MCF 10A (cell line): ENCODE measurements around the gene DNAJC28. TPM values are rescaled to one million over a fixed set of nuclear protein-coding genes. Genes with fewer than 3 reads are reported as not detected.

ENCODE experiments used
- BruUV-seq: library from RNA; stranded (reverse); fragments of 400-500 nt; replicated peaks from 2 replicates; lab custom pipeline; 2021; lab: Mats Ljungman, UMichigan
- CTCF ChIA-PET: fragments of 300-600 bp; sonication (Branson Sonifier 250); formaldehyde crosslinking; extraction: SDS; loops from one replicate; lab custom pipeline; 2021; ENCODE audit warnings: antibody characterized with exemption, inconsistent platforms; lab: Yijun Ruan, JAX
- POLR2A ChIA-PET: fragments of 300-600, 350-650 bp; sonication (Branson Sonifier 250); formaldehyde crosslinking; extraction: SDS; loops from one replicate; lab custom pipeline; 2020; ENCODE audit warnings: antibody characterized with exemption, inconsistent platforms; lab: Yijun Ruan, JAX
- DNase-seq: peaks from one replicate; pipeline ENCODE4 v3.0.0-alpha.2; 2018; ENCODE audit not compliant: unreplicated experiment
- H3K27ac Mint-ChIP-seq: one replicate; pipeline ENCODE4 v1.8.0; 2022; ENCODE audit warnings: mild to moderate bottlenecking, low read depth, mixed read lengths; ENCODE audit not compliant: unreplicated experiment
- H3K27me3 Mint-ChIP-seq: one replicate; pipeline ENCODE4 v1.8.0; 2022; ENCODE audit warnings: mixed read lengths; ENCODE audit not compliant: insufficient read depth, unreplicated experiment
- H3K36me3 Mint-ChIP-seq: one replicate; pipeline ENCODE4 v1.8.0; 2022; ENCODE audit warnings: mild to moderate bottlenecking, moderate library complexity, mixed read lengths; ENCODE audit not compliant: insufficient read depth, unreplicated experiment
- H3K4me1 Mint-ChIP-seq: one replicate; pipeline ENCODE4 v1.8.0; 2022; ENCODE audit warnings: mixed read lengths; ENCODE audit not compliant: insufficient read depth, unreplicated experiment
- H3K4me3 Mint-ChIP-seq: one replicate; pipeline ENCODE4 v1.8.0; 2022; ENCODE audit warnings: mild to moderate bottlenecking, moderate library complexity, mixed read lengths; ENCODE audit not compliant: unreplicated experiment
- H3K9me3 Mint-ChIP-seq: one replicate; pipeline ENCODE4 v1.8.0; 2022; ENCODE audit warnings: mixed read lengths; ENCODE audit not compliant: unreplicated experiment
- CTCF ChIP-seq: fragments of 200-600 bp; IDR thresholded peaks from one replicate; pipeline ENCODE4 v1.8.0; 2022; ENCODE audit warnings: antibody characterized with exemption, mild to moderate bottlenecking; ENCODE audit not compliant: unreplicated experiment
- intact Hi-C: fragments of 100-400 bp; cut with micrococcal nuclease; formaldehyde crosslinking; loops from 2 replicates; pipeline ENCODE4 v1.14.1; 2022
- total RNA-seq: library from RNA; stranded (reverse); gene quantifications from 2 replicates; pipeline ENCODE4 v1.2.3, GENCODE V29; 2022

The DNAJC28 gene
- total RNA-seq, 1 experiment from 2014 or later: 0.28 TPM

GRCh38 chr21:33480481-33481103 lies 10.9 kb downstream of the DNAJC28 start:
- TF ChIP-seq CTCF: no peak
- ChIA-PET CTCF (interaction anchor here (0.6 to 2.2 kb wide), 5 partner anchors 10 to 54 kb away, joined by 3 to 11 read pairs (median 4); partner anchors contain the start of gene DNAJC28), POLR2A (interaction anchor here (0.5 to 5.4 kb wide), 26 partner anchors 8 to 801 kb away, joined by 3 to 92 read pairs (median 4); partner anchors contain the start of genes DNAJC28, GART, IFNAR1 and IFNGR2)
- no peak for DNase-seq
- intact Hi-C loops: no loop called here
- Mint-ChIP-seq H3K27ac (peak overlapping the region; percentile 74), H3K4me1 (peaks cover 5% of the 10 kb centered on the region), H3K27me3 (no peaks in the 10 kb centered on the region), H3K9me3 (no peaks in the 10 kb centered on the region), H3K36me3 (peaks cover 6% of the 10 kb centered on the region), H3K4me3 (peak overlapping the region; percentile 87)
- BruUV-seq: TSS peak; percentile 69

- Mint-ChIP-seq H3K27me3 (no peaks in the 10 kb centered on the region), H3K36me3 (peaks cover 6% of the 10 kb centered on the region), H3K4me1 (peaks cover 5% of the 10 kb centered on the region), H3K27ac (peak within 1 kb of the TSS; percentile 74), H3K4me3 (peak within 1 kb of the TSS; percentile 87), H3K9me3 (no peaks in the 10 kb centered on the region)
- intact Hi-C loops: no loop called here
- ChIA-PET POLR2A (interaction anchor here (0.5 to 5.4 kb wide), 32 partner anchors 9 to 868 kb away, joined by 3 to 92 read pairs (median 5); partner anchors contain the start of genes DNAJC28, GART, IFNAR1 and IFNAR2), CTCF (interaction anchor here (1.3 to 2.2 kb wide), 4 partner anchors 11 to 119 kb away, joined by 3 to 11 read pairs (median 4); partner anchors contain the start of gene DNAJC28)
- peak; percentile 95 for DNase-seq
- peak; percentile 30 for TF ChIP-seq CTCF
- no TSS peak for BruUV-seq
Measured at GRCh38 chr21:33479679-33480480, 11.6 kb downstream of the DNAJC28 start, which contains the start of gene TMEM50B. TSS of gene TMEM50B (minus strand) at chr21:33479974. CDS start at chr21:33468885, 11,089 bp downstream.

- POLR2A ChIA-PET: interaction anchor here (0.7 to 5.4 kb wide), 20 partner anchors 10 to 707 kb away, joined by 3 to 92 read pairs (median 6); partner anchors contain the start of genes DNAJC28, GART, IFNAR1 and IFNAR2
- peak; percentile 34 for DNase-seq
- CTCF ChIA-PET: interaction anchor here (1.3 to 1.8 kb wide), 2 partner anchors 47 to 118 kb away, joined by 3 to 5 read pairs; no protein-coding TSS in a partner anchor
- no peaks in the 10 kb centered on the region for H3K27me3 Mint-ChIP-seq
- H3K36me3 Mint-ChIP-seq: peaks cover 6% of the 10 kb centered on the region
- peak overlapping the region; percentile 87 for H3K4me3 Mint-ChIP-seq
- peaks cover 5% of the 10 kb centered on the region for H3K4me1 Mint-ChIP-seq
- no peaks in the 10 kb centered on the region for H3K9me3 Mint-ChIP-seq
- H3K27ac Mint-ChIP-seq: peak overlapping the region; percentile 74
- BruUV-seq: no TSS peak
- TF ChIP-seq CTCF: peak; percentile 8
- intact Hi-C loops: no loop called here
Measured at GRCh38 chr21:33478935-33479678, 12.4 kb downstream of the DNAJC28 start.
